AG04449 (cell line): ENCODE results near the gene C4BPB.

Source experiments
- CTCF ChIA-PET: fragments of 350-600 bp; formaldehyde crosslinking; extraction: SDS; loops from one replicate; lab custom pipeline; 2021; ENCODE audit warnings: antibody characterized with exemption; lab: Yijun Ruan, JAX
- POLR2A ChIA-PET: fragments of 400-600, 350-600 bp; formaldehyde crosslinking; extraction: SDS; loops from one replicate; lab custom pipeline; 2020; ENCODE audit warnings: antibody characterized with exemption, inconsistent platforms; lab: Yijun Ruan, JAX
- DNase-seq: peaks from one replicate; pipeline ENCODE4 v3.0.0-alpha.2; 2010; ENCODE audit warnings: low read depth, low spot score
- H3K4me3 ChIP-seq: 2 replicates; pipeline ENCODE4 v1.5.1; 2011; ENCODE audit warnings: low read depth, mild to moderate bottlenecking, control low read depth, low read length
- TF ChIP-seq, protein P1 (sequence below): IDR thresholded peaks from one replicate; pipeline ENCODE4 v1.5.1; 2011; ENCODE audit warnings: mild to moderate bottlenecking, moderate library complexity, low read length, control low read depth, inconsistent platforms; ENCODE audit not compliant: insufficient read depth; ENCODE audit errors: missing control alignments

The C4BPB gene

DNA sequence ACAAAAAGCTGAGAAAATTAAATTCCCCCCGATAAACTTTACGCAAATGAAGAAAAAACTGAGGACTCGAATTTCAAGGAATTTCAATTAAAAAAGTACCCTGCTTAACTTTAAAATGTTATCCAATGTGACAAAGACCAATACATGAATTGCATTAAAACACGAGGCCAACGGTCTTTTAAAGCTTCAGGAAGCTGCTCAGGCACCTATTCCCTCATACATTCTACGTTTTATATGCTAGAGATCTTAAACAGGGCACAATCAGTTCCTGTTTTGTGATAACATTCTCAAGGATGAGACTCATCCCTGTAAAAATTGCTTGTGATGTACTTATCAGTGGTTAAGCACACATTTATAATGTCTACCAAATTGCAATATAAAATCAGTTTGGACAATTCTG lies 40.6 kb upstream of the C4BPB start:
- ChIA-PET CTCF (interaction anchor here (1.1 to 5.8 kb wide), 8 partner anchors 9 to 436 kb away, joined by 4 to 53 read pairs (median 12); partner anchors contain the start of genes C1orf116 and EIF2D), POLR2A (no interaction called here)
- TF ChIP-seq, protein P1, sequence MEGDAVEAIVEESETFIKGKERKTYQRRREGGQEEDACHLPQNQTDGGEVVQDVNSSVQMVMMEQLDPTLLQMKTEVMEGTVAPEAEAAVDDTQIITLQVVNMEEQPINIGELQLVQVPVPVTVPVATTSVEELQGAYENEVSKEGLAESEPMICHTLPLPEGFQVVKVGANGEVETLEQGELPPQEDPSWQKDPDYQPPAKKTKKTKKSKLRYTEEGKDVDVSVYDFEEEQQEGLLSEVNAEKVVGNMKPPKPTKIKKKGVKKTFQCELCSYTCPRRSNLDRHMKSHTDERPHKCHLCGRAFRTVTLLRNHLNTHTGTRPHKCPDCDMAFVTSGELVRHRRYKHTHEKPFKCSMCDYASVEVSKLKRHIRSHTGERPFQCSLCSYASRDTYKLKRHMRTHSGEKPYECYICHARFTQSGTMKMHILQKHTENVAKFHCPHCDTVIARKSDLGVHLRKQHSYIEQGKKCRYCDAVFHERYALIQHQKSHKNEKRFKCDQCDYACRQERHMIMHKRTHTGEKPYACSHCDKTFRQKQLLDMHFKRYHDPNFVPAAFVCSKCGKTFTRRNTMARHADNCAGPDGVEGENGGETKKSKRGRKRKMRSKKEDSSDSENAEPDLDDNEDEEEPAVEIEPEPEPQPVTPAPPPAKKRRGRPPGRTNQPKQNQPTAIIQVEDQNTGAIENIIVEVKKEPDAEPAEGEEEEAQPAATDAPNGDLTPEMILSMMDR, result no peak
- no peak overlapping the region for H3K4me3 ChIP-seq
- no peak for DNase-seq

- ChIA-PET POLR2A (interaction anchor here (0.5 kb wide), 1 partner anchor 382 kb away, joined by 4 read pairs; no protein-coding TSS in a partner anchor), CTCF (interaction anchor here (0.8 to 5.8 kb wide), 13 partner anchors 10 to 356 kb away, joined by 3 to 53 read pairs (median 10); partner anchors contain the start of gene C1orf116)
- no peak overlapping the region for H3K4me3 ChIP-seq
- DNase-seq, result no peak
- TF ChIP-seq, protein P1, result no peak
These were observed 39.6 kb upstream of the C4BPB start for GRCh38 chr1:207049054-207049453.

DNA sequence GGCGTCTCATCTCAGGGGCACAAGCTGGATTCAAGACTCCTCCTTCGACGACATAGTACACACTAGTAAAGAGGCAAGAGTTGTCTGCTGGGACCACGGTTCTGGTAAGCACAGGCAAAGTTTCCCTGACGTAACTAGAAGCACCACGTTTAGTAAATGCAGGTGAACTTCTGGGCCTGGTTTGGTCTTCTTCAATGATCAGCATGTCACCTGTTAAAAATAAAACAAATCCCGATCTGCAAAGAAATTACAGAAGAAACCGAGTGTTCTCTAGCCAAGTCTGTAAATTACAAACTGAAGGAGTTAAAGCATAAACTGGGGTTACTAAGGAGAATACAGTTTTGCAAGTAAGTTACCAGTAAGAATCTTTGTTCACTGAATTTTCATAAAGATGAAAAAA lies 39.1 kb upstream of the C4BPB start:
- no peak for DNase-seq
- TF ChIP-seq, protein P1, result no peak
- ChIA-PET POLR2A (no interaction called here), CTCF (interaction anchor here (0.8 to 5.8 kb wide), 21 partner anchors 9 to 356 kb away, joined by 3 to 53 read pairs (median 5); partner anchors contain the start of gene C1orf116)
- peak overlapping the region; percentile 84 for H3K4me3 ChIP-seq

GRCh38 chr1:207049974-207050391 lies 38.7 kb upstream of the C4BPB start:
- no peak for DNase-seq
- H3K4me3 ChIP-seq, result peak overlapping the region; percentile 84
- TF ChIP-seq, protein P1, result peak; percentile 60
- POLR2A ChIA-PET, result no interaction called here
- CTCF ChIA-PET, result interaction anchor here (0.6 to 5.8 kb wide), 23 partner anchors 8 to 355 kb away, joined by 3 to 53 read pairs (median 5); partner anchors contain the start of gene C1orf116

DNA sequence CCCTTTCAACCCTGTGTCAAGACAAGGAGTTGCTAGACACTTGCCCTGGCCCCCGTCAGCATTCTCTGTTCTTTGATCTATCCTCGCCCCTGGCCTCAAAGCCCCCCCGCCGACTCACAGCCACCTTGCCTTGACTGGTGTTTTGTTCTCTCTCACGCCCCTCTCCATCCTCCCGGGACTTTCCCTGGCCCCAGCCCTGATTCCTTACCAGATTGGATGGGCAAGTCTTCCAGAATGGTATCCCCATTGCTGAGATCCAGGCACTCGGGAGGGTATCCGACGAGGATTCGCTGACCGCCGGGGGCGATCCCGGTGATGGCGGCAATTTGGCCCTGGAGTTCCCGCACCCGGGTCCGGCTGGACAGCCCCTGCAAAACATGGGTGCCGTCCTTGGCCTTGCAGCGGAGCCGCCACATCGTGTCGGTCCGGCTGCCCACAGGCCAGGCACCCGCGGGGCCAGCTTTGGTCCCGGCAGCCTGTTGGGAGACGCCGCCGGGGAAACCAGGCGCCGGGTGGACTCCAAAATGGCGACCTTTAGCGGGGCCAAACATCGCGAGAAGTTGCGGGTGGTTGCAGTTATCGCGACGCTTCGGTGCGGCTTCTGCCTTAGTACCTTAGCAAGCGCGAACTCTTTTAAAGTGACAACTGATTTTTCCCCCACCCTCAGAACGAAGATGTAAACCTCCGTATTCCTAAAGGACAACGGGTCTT lies 38.0 kb upstream of the C4BPB start:
- ChIA-PET CTCF (interaction anchor here (0.6 to 5.8 kb wide), 18 partner anchors 8 to 355 kb away, joined by 3 to 53 read pairs (median 8); partner anchors contain the start of gene C1orf116), POLR2A (no interaction called here)
- H3K4me3 ChIP-seq, result peak overlapping the region; percentile 84
- DNase-seq, result no peak
- TF ChIP-seq, protein P1, result no peak
